Measurements from ENCODE around the gene SNX2. TPM values are rescaled to one million over a fixed set of nuclear protein-coding genes. Genes with fewer than 3 reads are reported as not detected.

The SNX2 gene
- total and polyA plus RNA-seq, 9 of the 15 experiments (the other 6 are each of a cell fraction or from before 2014, with no cell fraction given), result 35.2 to 86.0 (median 58.1) TPM

DNA sequence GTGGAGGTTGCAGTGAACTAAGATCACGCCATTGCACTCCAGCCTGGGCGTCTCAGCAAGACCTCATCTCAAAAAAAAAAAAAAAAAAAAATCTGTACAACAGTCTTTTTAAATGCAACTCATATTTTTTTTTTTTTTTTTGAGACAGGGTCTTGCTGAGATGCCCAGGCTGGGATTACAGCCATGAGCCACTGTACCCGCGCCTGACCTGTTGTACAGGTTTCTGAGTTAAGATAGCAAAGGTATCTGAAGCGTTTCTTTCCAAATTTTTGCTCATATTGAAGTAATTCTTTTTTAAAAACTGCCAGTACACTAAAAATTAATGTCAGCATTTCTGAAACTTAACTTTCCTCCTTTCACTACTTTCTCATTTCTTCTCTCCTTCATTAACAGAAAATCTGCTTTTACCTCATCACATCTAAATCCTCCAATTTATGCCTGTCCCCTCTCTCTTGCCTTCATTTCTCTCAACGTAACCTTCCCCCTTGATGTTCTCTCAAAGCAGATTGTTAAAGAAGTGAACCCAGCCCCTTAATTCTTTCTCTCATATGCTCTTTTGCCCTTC is 67.2 kb downstream of the SNX2 start:
- H3K27me3 ChIP-seq (ENCODE audit: control insufficient read depth in 2 of 2, insufficient read depth in 2 of 2, low read length in 2 of 2), result no peaks in the 10 kb centered on the region
- H4K20me1 ChIP-seq (replicated peaks; ENCODE audit: control insufficient read depth, insufficient read depth, low read length), result no peaks in the 10 kb centered on the region
- no peak for TF ChIP-seq XRCC5 (IDR thresholded peaks at IDR 0.05; ENCODE audit: low read depth, low read length)
- TF ChIP-seq, protein P1, sequence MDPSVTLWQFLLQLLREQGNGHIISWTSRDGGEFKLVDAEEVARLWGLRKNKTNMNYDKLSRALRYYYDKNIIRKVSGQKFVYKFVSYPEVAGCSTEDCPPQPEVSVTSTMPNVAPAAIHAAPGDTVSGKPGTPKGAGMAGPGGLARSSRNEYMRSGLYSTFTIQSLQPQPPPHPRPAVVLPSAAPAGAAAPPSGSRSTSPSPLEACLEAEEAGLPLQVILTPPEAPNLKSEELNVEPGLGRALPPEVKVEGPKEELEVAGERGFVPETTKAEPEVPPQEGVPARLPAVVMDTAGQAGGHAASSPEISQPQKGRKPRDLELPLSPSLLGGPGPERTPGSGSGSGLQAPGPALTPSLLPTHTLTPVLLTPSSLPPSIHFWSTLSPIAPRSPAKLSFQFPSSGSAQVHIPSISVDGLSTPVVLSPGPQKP (CRISPR knock-in tag; IDR thresholded peaks at IDR 0.05), result no peak
- TF ChIP-seq MAFF (IDR thresholded peaks at IDR 0.05; ENCODE audit: low read length), result 0 out of 2 replicates have a peak, but pooled peaks have one; percentile 1
- peak; percentile 65 for TF ChIP-seq ZNF316 (IDR thresholded peaks at IDR 0.05)
- no peak for TF ChIP-seq ZNF140 (CRISPR knock-in tag; IDR thresholded peaks at IDR 0.05)
- TF ChIP-seq DDX20 (tag; IDR thresholded peaks at IDR 0.05; ENCODE audit: low read depth), result no peak
- no peak for TF ChIP-seq FOXJ3 (CRISPR knock-in tag; IDR thresholded peaks at IDR 0.05)
- H3K9ac ChIP-seq (ENCODE audit: insufficient read depth in 1 of 2, low read depth in 2 of 2, low read length in 2 of 2), result no peak overlapping the region
- H3K4me2 ChIP-seq (ENCODE audit: insufficient read depth, low read length), result no peak overlapping the region
- no peaks in the 10 kb centered on the region for H3K79me2 ChIP-seq (ENCODE audit: control insufficient read depth, insufficient read depth, low read length)
- no peak for ATAC-seq
- CTCF ChIA-PET (ENCODE audit: low intra/inter-chr PET ratio), result no interaction called here
- H3K36me3 ChIP-seq (ENCODE audit: control insufficient read depth, insufficient read depth, low read length), result no peaks in the 10 kb centered on the region
- no peak for DNase-seq (ENCODE audit: extremely low read depth in 1 of 4, low spot score in 3 of 4)
- FAIRE-seq, result no peak
- no peak overlapping the region for H3K27ac ChIP-seq (ENCODE audit: extremely low read depth, low read depth, low read length)
- no peak overlapping the region for H2AFZ ChIP-seq (ENCODE audit: low read depth, low read length)
- in situ Hi-C loops (cut with MboI) (no loop called here), intact Hi-C loops (cut with micrococcal nuclease) (no loop called here)
- no TSS peak for BruUV-seq (replicated peaks)
- no peaks in the 10 kb centered on the region for H3K9me1 ChIP-seq (ENCODE audit: control insufficient read depth, insufficient read depth, low read length)
- peaks cover 11 to 18% of the 10 kb centered on the region in 2 experiments; a peak in 4 of 5 replicates for H3K4me1 ChIP-seq (replicated peaks in 1 of 2; ENCODE audit: control insufficient read depth in 2 of 2, insufficient read depth in 2 of 2, low read length in 2 of 2)
- no peak overlapping the region for H3K4me3 ChIP-seq
- no peaks in the 10 kb centered on the region for H3K9me3 ChIP-seq (replicated peaks; ENCODE audit: control insufficient read depth, insufficient read depth, low read depth, low read length)
- POLR2A ChIA-PET, result no interaction called here
- WGBS (ENCODE audit: insufficient coverage, low coverage, missing lambda C conversion rate), result 61% methylated on average over 4 of the region's 6 CpGs

Measured in K562 (cell line).